NCI-H82 treated with DMSO at 0.1 percent for 48 hours (cell line): ENCODE measurements around the gene MBD3L1.

Experiments used
- DNase-seq: peaks from one replicate; lab custom pipeline; 2025; ENCODE audit not compliant: unreplicated experiment; lab: John Stamatoyannopoulos, UW

Gene MBD3L1

GRCh38 chr19:8832132-8833021 lies at the start of gene MBD3L1, which contains the start of gene ZNF558:
MBD3L1 (plus strand) TSS chr19:8832377; CDS start chr19:8842679, 10,302 bp downstream.
ZNF558 (minus strand) TSS chr19:8832304; CDS start chr19:8822659, 9,645 bp downstream.
- peak; percentile 87 for DNase-seq

- DNase-seq = no peak
These were observed 37.4 kb upstream of the MBD3L1 start for GRCh38 chr19:8794823-8795222.

GRCh38 chr19:8806661-8807060 lies 25.5 kb upstream of the MBD3L1 start:
- DNase-seq = no peak

GRCh38 chr19:8811315-8812172 lies 20.6 kb upstream of the MBD3L1 start:
- no peak for DNase-seq

GRCh38 chr19:8814176-8814575 lies 18.0 kb upstream of the MBD3L1 start:
- no peak for DNase-seq

GRCh38 chr19:8815780-8816179 lies 16.4 kb upstream of the MBD3L1 start:
- no peak for DNase-seq

- DNase-seq = no peak
These were observed 11.9 kb upstream of the MBD3L1 start for GRCh38 chr19:8820234-8820633.

GRCh38 chr19:8821748-8822241 lies 10.4 kb upstream of the MBD3L1 start:
- DNase-seq = no peak

- DNase-seq = no peak
These were observed 5.8 kb upstream of the MBD3L1 start for GRCh38 chr19:8826371-8826770.

GRCh38 chr19:8827277-8827676 lies 4.9 kb upstream of the MBD3L1 start:
- no peak for DNase-seq

GRCh38 chr19:8831373-8831772 lies 804 bp upstream of the MBD3L1 start:
- peak; percentile 26 for DNase-seq

- no peak for DNase-seq
These were observed 395 bp upstream of the MBD3L1 start for GRCh38 chr19:8831832-8832131.

GRCh38 chr19:8835446-8835845 lies 3.3 kb downstream of the MBD3L1 start:
- no peak for DNase-seq

GRCh38 chr19:8835877-8836276 lies 3.7 kb downstream of the MBD3L1 start:
- no peak for DNase-seq

GRCh38 chr19:8840708-8841107 lies 8.5 kb downstream of the MBD3L1 start:
- DNase-seq = no peak

- no peak for DNase-seq
These were observed 14.6 kb downstream of the MBD3L1 start for GRCh38 chr19:8846819-8847218.

- no peak for DNase-seq
These were observed 17.1 kb downstream of the MBD3L1 start for GRCh38 chr19:8849232-8849631.

GRCh38 chr19:8850488-8850887 lies 18.3 kb downstream of the MBD3L1 start:
- DNase-seq = no peak

GRCh38 chr19:8858260-8858659 lies 26.1 kb downstream of the MBD3L1 start:
- DNase-seq = no peak

GRCh38 chr19:8866344-8866743 lies 34.2 kb downstream of the MBD3L1 start:
- DNase-seq = no peak

- DNase-seq = peak; percentile 1
These were observed 45.9 kb downstream of the MBD3L1 start for GRCh38 chr19:8877854-8878705.
